DMS79 treated with DMSO at 0.1 percent for 48 hours (cell line): ENCODE results near the gene ZDHHC22.
A peak's percentile ranks its signal among the peaks of the same experiment; 100 is the strongest.

Experiments used
- DNase-seq: peaks from one replicate; lab custom pipeline; 2025; lab: John Stamatoyannopoulos, UW

ZDHHC22 gene

DNA sequence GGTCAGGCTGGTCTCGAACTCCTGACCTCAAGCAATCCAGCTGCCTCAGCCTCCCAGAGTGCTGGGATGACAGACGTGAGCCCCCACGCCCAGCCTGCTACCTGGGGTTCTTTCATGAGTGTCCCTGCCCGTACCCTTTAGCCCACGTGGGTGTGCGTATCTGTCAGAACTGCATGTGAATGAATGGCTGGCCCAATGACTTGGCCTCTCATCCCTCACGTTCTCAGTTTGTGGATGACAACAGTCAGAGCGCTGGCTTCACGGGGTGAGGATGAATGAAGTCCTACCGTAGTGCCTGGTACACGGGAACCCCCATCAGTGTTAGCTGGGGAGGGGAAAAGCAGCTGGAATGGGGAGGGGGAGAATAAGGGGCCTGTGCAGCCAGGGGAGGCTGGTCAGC is 16.1 kb upstream of the ZDHHC22 start:
- DNase-seq = no peak

DNA sequence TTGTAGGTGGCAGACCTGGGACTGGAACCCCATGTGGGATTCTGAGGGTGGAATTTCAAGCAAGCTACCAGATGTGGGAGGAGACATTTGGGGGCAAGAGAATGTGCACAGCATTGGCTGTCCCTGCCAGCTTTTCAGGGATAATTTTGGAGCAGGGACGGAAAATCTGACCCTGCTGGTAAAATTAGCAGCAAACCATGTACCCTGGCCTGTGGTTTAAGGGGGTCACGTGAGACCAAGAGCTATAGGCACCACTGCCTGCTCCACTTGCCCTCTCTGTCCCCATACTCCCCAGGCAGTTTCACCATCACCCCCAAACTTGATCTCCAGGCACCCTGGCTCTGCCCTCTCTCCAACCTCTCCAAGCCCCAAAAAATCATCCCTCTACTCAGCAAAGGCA is 13.5 kb upstream of the ZDHHC22 start:
- DNase-seq = no peak

DNA sequence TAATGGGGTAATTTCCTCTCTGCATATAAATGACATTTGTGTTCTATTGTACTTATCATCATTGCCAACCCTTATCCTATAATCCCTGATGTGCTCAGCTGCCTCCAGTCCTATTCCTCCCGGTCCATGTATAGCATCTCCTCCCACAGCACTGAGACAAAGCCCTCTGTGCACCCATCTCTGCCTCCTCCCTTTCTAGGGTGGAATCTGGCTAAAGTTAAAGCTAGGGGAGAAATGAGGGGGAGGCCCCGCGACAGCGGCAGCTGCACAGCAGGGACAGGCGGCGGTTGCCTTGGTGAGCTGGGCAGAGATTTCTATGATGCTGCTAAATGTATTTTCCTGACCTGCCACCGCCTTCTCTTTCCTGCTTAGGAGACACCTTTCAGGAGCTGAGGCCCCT is 12.8 kb upstream of the ZDHHC22 start:
- no peak for DNase-seq

DNA sequence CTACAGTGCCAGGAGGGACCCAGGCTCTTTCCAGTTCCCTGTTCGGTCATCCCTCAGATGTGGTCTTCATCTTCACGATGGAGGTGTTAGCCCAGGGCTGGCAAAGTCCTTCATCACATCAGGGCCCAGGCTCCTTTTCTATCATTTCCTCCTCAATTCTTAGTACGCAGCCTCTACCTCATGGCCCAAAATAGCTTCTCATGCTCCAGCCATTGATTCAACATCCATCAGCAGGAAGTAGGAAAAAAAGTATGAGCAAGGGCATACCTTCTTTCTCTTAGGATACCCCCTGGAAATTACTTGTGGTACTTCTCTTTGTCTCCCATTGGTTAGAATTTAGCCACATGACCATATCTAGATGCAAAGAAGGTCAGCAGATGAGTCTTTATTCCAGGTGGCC is 12.2 kb upstream of the ZDHHC22 start:
- DNase-seq = no peak

DNA sequence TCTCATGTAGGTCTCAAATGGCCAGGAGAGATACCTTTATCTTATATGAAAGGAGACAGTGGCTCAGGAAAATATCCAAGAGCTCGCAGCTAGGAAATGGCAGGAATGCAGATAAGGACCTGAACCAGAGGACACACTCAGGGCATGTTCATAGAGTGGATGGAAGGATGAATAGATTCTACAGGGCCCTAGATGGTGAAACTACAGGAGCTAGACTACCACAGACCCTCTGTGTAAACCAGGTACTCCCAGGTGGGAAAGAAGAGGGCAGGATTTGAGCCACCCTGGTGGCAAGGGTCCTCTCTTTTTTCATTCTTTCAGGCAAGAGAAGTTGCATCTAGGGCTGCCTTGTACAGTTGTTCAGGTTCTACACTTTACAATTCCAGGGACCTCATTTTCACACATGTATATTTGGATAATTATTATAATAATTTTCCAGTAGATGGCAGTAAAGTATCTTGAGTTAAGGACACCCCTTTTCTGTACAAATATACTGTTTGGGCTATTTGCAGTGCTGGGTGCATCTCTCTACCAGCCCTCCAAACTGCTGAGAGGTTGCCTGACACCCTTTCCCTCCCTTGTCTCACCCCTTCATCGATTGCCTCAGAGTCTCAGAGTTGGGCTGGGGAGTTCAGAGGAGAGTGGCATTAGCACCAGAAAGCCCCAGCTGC is 10.5 kb upstream of the ZDHHC22 start:
- peak; percentile 91 for DNase-seq

DNA sequence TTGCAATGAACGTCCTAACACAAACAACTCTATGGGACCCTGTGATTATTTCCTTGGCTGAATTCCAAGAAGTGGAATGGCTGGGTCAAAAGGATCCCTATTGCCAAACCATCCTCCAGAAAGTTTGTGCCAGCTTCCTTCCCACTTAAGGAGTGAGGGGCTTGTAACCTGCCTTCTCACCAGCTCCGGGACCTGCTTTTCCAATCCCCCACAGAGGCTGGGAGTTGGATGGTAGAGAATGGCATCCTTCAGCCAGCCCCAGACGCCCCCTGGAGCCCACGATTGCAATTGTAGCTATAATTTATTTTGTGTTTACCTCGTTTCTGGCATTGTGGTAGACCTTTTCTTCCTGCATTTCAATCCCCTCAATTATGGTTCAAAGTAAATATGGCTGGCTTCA is 9.7 kb upstream of the ZDHHC22 start:
- peak; percentile 75 for DNase-seq

DNA sequence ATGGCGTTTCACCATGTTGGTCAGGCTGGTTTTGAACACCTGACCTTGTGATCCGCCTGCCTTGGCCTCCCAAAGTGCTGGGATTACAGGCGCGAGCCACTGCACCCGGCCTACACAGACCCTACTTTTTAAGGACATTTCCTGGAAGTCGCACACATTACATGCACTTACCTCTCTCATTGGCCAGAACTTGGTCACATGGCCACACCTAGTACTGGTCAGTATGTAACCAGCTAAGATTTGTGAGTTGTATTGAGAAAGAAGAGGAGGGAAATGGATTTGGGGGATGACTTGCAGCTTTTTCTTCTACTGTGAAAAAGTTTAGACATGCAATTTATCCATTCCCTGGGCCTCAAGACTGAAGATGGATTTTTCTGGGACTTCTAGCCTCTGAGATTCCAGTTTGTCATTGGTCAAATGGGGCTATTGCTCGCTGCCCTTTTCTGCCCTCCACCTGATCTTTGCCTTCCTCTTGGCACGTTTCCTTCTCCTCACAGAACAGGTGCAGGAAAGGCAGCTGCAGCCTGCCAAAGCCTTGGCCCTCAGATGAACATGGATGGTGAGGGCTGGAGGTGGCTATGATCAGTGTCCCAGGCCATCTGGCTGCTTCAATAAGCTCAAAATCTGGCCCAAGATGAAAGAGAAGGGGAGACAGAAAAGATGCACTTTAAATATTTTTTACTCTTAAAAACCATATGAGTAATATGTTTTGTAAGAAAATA is 7.1 kb upstream of the ZDHHC22 start:
- DNase-seq = peak; percentile 59

DNA sequence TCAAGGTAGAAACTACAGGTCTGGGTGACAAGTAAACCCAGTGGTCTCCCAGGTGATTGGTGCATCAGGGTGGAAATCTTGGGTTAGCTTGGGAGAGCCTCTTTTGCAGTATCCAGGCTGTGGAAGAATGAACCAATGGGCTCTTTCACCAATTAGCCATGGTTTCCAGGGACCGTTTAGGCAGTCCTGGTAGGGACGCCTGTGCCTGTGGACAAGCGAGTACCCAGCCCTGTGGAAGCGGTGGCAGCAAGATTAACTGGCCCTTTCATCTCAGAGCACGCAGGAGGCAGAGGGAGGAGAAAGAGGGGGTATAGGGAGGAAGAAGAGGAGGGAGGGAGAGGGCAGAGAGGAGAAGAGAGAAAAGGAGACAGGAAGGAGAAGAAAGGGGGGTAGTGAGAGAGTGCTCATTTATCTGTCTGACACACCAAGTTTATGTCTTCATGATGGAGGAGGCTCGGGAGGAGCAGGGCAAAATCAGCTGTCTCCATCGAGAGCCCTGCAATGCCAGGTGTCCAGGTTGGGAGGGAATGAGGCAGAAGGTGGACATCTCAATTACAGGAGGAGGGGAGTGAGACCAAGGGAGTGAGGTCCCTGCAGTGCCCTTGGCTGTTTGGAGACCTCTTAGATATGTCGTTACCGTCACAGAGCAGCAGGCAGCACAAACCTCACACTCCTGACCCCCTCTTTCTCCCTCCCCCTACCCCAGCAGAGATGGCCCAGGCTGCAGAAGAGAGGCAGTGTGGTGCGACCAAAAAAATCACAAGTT is 4.6 kb upstream of the ZDHHC22 start:
- DNase-seq = no peak

DNA sequence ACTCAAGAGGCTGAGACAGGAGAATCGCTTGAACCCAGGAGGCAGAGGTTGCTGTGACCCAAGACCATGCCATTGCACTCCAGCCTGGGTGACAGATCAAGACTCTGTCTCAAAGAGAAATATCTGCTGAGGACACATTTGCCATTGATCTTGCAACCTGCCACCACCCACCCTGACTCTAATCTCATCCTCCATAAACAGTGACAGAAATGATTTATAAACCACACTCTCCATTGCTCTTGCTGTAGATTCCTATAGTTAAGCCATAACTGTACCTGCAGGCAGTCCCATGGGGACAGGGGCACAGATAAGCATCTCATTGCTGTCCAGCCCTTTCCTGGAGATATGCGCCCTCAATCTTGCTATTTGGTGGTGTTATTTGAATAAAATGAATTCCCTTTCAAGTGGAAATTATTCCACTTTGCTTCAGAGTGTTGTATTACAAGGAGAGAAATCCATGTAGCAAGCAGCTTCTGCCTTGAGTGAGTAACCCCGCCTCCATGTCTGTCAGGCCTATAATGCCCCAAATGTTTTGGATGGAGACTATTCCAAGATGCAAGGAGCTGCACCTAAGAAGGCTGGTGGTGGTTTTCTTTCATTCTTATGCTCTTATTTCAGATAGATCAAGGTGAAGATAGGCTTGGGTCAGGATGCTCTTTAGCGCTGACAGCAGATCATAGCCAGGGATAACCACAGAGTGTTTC is 3.0 kb upstream of the ZDHHC22 start:
- peak; percentile 82 for DNase-seq

DNA sequence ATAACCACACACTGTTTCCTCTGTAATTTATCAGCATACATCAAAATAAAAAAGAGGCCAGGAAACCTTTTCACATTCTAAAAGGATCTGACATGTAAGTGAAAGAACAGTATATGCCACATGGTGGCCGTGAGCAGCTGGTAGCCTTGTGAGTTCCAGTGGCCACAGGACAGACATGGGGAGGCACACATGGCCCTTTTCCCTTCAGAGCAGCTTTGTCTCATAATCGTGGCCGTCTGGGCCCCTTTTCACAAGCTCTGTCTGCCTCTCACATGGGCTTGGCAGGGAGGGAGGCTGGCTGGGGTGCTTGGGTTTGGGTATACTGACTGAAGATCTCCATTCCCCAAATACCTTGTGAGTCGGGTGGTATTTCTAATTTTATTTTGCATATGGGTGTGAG is 1.5 kb upstream of the ZDHHC22 start:
- DNase-seq = no peak

DNA sequence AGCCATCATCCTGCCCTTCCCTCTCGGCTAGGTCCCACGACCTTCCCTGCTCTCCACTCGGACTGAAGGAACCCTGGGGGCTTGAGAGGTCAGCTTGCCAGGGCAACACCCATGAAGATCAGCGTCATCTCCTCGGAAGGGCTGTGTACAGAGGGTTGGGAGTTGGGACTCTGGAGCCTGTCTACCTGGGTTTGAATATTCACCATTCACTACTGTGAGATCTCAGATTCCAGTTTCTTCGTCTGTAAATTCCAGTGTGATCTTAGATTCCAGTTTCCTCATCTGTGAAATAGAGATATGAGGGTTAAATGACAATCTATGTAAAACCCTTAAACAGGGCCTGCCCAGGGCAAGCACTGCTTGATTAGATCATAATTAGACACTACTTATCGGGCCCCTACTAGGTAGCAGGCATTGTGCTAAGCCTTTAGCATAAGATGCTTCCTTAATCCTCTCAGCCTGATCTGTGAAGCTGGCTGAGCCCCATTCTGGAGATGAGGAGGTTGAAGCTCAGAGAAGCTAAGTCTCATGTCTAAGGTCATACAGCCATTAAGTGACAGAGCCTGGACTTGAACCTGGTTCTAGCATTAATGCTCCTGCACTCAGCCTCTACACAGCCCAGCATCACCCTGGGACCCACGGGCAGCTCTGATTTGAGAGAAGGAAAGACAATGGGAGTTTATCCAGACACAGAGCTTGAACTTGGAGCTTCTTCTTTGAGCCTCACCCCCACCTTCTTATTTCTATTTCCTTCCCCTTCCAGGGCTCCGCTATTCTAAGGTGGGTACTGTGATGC is 612 bp upstream of the ZDHHC22 start:
- peak; percentile 84 for DNase-seq

DNA sequence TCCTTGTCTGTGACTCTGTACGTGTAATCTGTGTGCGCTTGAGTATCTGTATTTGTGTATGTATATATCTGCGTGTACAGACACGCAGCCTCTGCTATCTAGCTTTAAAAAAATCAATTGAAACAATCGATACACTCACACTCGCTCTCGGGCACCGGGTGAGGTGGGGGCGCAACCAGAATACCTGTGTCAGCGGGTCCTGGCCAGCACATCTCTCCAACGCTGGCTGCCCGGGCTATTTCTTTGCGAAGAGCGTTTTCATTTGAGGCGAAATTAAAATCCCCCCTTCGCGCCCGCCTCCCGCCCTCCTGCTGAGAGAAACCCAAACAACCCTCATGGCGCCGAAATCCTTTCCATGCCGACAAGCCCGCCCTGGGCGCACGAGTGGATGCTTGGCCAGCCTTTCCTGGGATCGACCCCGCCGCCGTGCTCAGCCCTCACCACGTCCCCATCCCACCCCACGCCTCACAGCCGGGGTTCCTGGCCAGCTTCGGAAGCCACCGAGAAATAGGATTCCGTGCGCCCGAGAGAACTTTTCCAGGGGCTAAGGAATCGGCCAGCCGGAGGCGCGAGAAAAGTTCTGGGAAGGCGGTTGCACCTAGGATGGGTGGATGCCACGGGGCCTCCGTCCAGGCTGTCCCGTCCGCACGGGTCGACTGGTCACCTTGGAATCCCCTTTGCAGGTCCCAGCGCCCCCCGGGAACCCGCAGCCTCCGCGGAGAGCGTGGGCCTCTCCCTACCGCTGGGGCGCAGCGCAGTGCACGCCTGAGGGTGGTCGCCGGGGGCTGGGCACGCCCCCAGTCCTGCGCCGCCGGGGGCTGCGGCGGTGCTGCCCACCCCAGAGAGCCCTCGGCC is 1.0 kb downstream of the ZDHHC22 start:
- peak; percentile 80 for DNase-seq

DNA sequence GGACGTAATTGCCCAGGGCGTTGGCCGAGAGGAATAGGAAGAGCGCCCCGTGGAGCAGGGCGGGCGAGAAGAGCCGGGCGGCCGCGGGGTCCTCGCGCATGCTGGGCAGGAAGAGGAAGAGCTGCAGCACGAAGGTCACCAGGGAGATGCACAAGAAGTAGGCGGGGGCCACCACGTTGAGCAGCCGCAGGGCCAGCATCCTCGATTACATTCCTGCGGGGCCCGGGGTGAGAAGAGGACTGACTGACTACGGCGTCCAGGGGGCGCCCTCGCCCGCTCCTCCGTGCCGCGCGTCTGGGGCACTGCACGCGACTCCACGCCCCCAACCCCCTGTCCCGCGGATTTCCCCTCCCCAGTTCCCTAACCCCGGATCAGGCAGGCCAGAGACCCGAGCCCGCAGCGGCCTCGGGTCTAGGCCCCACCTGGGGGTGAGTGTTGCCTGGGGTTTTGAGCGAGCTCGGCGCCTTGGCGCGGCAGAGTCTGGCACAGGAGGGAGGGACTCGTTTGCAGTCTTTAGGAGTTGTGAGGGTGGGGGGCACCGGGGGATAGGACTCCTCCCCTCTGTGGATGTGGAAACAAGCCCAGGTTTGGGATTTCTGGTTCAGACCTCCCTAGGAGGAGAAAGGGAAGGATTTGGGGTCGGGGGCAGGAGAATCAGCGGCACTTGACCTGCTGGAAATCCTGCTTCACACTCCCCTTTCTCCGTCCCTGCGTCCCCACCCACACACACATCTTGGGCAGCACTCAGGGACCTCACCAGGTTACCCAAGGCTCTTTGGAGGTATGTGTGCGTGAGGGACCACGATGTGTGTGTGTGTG is 1.8 kb downstream of the ZDHHC22 start:
- DNase-seq = peak; percentile 80

DNA sequence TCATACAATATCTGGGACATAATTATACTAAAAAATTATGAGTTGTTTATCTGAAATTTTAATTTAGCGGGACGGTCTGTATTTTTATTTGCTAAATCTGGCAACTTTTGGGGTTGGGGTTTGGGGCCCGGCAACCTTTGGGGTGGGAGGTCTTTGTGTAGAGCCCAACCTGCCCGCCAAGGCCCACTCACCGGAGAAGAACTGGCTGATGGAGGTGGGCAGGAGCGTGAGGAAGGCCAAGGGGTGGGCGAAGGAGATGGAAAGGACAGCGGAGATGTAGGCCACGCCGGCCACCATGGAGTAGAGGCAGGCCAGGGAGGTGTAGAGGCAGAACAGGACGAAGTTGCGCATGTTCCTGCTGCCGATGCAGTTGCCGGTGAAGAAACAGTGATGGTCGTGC is 2.6 kb downstream of the ZDHHC22 start:
- DNase-seq = no peak

DNA sequence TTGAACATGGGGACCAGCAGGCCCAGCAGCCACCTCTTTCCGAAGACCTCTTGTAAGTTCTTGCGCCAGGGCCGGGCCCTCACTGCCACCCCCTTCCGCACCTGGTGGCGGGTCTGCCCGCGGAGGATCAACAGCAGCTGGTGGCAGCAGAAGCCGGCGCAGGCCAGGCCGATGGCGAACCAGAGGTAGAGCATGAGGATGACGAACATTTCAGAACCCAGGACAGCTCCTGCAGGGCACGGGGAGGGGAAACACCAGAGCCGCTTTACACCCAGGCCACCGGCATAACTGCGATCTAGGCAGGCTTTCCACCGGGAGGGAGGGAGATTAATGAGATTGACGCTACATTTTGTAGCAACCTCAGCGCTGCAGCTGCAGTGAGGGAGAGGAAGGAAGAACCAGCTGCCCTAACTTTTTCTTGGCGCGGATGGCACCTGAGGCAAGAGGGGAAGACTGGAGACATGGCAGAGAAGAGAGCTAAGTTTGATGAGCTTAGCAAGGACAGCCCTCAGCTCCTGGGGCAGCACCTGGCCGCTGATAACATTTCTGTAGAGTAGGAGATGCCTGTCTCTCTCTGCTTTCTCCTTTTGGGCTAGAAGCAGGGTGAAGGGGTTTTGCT is 7.8 kb downstream of the ZDHHC22 start:
- no peak for DNase-seq

DNA sequence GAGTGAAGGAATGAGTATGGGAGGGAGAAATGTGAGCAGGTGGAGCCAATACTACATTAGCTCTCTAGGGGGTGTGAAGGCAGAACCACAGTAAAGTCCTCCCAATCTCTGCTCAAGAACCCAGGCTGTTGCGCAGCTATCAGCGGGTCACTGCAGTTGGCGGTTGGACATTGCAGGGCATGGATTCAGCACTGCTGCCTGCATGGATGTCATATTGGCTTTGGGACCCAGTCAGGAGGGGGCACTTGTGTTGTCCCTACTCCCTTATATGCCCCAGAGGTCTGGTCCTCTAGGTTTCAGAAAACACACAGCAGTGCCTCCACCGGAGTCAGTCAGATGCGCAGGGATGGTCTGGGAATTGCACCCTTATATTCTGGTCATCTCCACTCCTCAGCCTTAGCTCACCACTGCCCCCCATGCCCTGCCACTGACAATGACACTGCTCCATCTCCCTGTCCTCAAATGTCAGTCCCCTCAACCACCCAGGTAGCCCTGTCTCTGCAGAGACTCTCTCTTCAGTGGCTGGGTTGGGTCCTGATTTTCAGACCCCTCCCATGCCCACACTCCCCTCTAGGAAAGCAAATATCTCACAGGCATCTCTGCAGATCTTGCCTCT is 9.6 kb downstream of the ZDHHC22 start:
- no peak for DNase-seq

DNA sequence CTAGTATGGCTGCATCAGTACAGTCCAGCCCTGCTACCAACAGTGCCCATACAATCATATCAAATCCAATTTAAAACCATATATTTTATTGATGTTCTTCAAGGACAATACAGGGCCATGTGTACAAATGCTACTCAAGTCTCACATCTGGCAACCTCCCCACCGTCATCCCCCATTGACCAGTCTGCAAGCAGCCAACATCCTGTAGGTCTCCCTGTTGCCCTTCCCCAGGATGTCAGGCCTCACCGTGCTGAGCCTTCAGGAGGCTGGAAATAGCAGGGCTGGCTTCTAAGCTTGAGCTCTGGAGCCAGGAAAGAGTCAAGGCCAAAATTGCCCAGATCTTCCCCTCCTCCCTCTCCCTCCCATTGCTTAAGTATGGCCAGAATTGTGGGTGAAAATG is 10.4 kb downstream of the ZDHHC22 start:
- no peak for DNase-seq

DNA sequence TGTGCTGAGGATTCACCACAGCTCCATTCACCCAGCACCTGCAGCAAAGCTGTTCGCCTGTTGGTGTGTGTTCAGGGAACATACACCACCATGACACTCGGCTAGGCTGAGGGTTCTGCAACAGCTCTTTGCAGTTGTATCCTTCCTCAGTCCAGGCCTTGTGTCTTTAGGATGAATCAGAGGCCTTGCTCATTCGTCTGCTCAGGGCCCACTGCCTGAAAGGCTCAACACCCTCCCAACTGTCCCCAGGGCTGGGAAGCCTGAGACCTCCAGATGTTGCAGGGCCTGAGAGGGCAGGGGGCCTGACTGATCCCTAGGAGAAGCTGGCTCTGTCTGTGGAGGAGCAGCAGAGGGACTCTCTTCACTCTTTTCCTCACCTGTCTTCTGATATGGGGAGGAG is 11.2 kb downstream of the ZDHHC22 start:
- DNase-seq = no peak

DNA sequence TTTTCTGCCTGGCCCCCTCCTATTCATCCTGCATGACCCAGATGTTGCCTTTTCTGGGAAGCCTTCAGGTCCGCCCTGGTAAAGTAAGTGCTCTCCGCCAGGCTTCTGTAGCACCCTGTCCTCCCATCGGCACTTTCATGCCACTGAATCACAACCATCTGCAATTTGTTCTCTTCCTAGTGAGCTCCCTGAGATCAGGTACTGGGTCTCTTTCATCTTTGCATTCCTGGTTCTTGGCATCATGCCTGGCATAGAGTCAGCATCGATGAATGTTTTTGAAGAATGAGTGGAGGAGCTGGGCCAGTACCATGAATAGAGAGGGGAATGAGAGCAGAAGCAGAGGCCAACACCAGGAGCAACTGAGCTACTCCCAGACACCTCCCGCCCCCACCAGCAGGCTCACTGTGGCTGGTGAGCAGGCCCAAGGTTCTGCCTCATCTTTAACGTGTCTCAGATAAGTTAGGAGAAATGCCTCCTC is 13.1 kb downstream of the ZDHHC22 start:
- DNase-seq = peak; percentile 99
